ENCODE data around the gene MAP2K6. TPM values are rescaled to one million over a fixed set of nuclear protein-coding genes. Genes with fewer than 3 reads are reported as not detected.

The MAP2K6 gene
- total RNA-seq, 1 donor from 2014 or later: 10.3 TPM

Other genes starting within 250 kb of the MAP2K6 start
- 32.2 TPM for gene ABCA10, start 185.9 kb upstream of the MAP2K6 start, total RNA-seq
- gene ABCA5, start 87.6 kb upstream of the MAP2K6 start, total RNA-seq: 50.6 TPM